Heart left ventricle (tissue), 16 donors: ENCODE results near the gene LIN7C. TPM values are rescaled to one million over a fixed set of nuclear protein-coding genes. Genes with fewer than 3 reads are reported as not detected.

Experiments
- ATAC-seq, 4 donors: fragments of 200-7000 bp; cut with Tn5 transposase; one replicate each; pipeline ENCODE4 v1.9.1; 2020 to 2022; ENCODE audit warnings: moderate library complexity in 4 of 4, mild to moderate bottlenecking in 3 of 4, moderate number of reproducible peaks in 1 of 4
- DNase-seq, 5 donors: peaks; one replicate each; pipeline ENCODE4 v3.0.0-alpha.2; 2020
- H3K27ac ChIP-seq, 12 donors: fragments of 200-600 bp; sonication (generic) in 4 of 12; one replicate each; pipeline versions ENCODE4 v1.5.0 to v1.8.0; 2016 to 2022; ENCODE audit warnings: mild to moderate bottlenecking in 2 of 12
- H3K27me3 ChIP-seq, 9 donors: fragments of 200-600 bp; sonication (generic) in 2 of 9; one replicate each; pipeline versions ENCODE4 v1.5.1 to v1.8.0; 2016 to 2022; ENCODE audit warnings: mild to moderate bottlenecking in 3 of 9
- H3K36me3 ChIP-seq, 9 donors: fragments of 200-600 bp; sonication (generic) in 2 of 9; one replicate each; pipeline versions ENCODE4 v1.5.0 to v1.8.0; 2018 to 2022; ENCODE audit warnings: mild to moderate bottlenecking in 2 of 9
- H3K4me1 ChIP-seq, 12 donors: fragments of 200-600 bp; sonication (generic) in 4 of 12; one replicate each; pipeline versions ENCODE4 v1.5.0 to v1.8.0; 2016 to 2022; ENCODE audit warnings: mild to moderate bottlenecking in 3 of 12
- H3K4me3 ChIP-seq, 12 donors: fragments of 200-600 bp; sonication (generic) in 4 of 12; one replicate each; pipeline versions ENCODE4 v1.5.0 to v1.8.0; 2017 to 2022; ENCODE audit warnings: mild to moderate bottlenecking in 9 of 12, moderate library complexity in 4 of 12
- H3K9me3 ChIP-seq, 12 donors: fragments of 200-600 bp; sonication (generic) in 4 of 12; one replicate each; pipeline versions ENCODE4 v1.5.0 to v1.8.0; 2016 to 2022; ENCODE audit warnings: mild to moderate bottlenecking in 1 of 12
- POLR2A ChIP-seq, 2 donors: fragments of 450-650 bp; IDR thresholded peaks; one replicate each; pipeline ENCODE4 v1.6.1; 2017; ENCODE audit warnings: antibody characterized with exemption in 2 of 2, mild to moderate bottlenecking in 2 of 2, moderate library complexity in 2 of 2
- WGBS, 4 donors: extraction: QIAGEN DNeasy Blood & Tissue Kit in 2 of 4; methylation state at CpG; one replicate each; pipeline versions ENCODE4 v1.1.5 to v1.1.7; 2013 to 2018; 5-methylcytosine and 5-hydroxymethylcytosine counted together
- intact Hi-C, 10 donors: fragments of 100-400 bp; cut with DNase I; formaldehyde crosslinking; loops; one replicate each; pipeline versions ENCODE4 v1.11.1 to v1.14.2; 2022
- polyA plus RNA-seq, 2 donors: library from polyadenylated mRNA; stranded (reverse); fragments of 200-250 nt; gene quantifications; one replicate each; pipeline ENCODE4 v1.2.3, GENCODE V29; 2013
- total RNA-seq, 9 donors: library from RNA; depleted of rRNA in 2 of 9; stranded (reverse); fragments of >200 nt in 2 of 9; fragmentation: NEBNext Ultra II Directional in 3 of 9; extraction: Animal tissue kit (Norgen Biotek cat#: 25700) in 3 of 9; gene quantifications; one replicate each; pipeline versions ENCODE4 v1.1.0 to v1.2.4, GENCODE V29; 2016 to 2023
- TF ChIP-seq, protein P1 (sequence below), 12 donors: fragments of 200-600 bp; sonication (generic) in 4 of 12; IDR thresholded peaks; one replicate each; pipeline versions ENCODE4 v1.5.0 to v1.8.0; 2018 to 2022; ENCODE audit warnings: antibody characterized with exemption in 12 of 12, mild to moderate bottlenecking in 5 of 12
- donor health status: ischemic (EF 13 %, LVEDD 7.1; RV severe dilation, severe dysfunction).
- donor health status: healthy with polysubstance abuse.
- donor health status: DM: no; HTN: yes; CAD: no.
- donor health status: DM: no; HTN: no; CAD: no.
- donor health status: ischemic (EF 25% LVEDD 6.9; RV normal size, moderate dysfunction).
- donor health status: ischemic (EF 25% LVEDD 5.7; RV mildly dilated, moderate dysfunction).
- donor health status: healthy.
- donor health status: DM: yes; HTN: yes; CAD: no.
- donor health status: ischemic (EF 35%, LVEDD 5.7; RV mildly dilated, moderate dysfunction).
- donor health status: nonischemic (EF 11% LVEDD 7.7; RV severe dilation, severe dysfunction).
- donor health status: DM: yes; HTN: yes; CAD: no.
- donor health status: PGD.
- donor health status: ischemic (EF 29% LVEDD 5.4; RV normal size, mild dysfunction).
- donor health status: nonischemic (EF 23%, LVEDD 6.1; RV moderate dilation, normal function).

The LIN7C gene
- total and polyA plus RNA-seq, 11 donors, result 5.0 to 24.1 (median 16.1) TPM

DNA sequence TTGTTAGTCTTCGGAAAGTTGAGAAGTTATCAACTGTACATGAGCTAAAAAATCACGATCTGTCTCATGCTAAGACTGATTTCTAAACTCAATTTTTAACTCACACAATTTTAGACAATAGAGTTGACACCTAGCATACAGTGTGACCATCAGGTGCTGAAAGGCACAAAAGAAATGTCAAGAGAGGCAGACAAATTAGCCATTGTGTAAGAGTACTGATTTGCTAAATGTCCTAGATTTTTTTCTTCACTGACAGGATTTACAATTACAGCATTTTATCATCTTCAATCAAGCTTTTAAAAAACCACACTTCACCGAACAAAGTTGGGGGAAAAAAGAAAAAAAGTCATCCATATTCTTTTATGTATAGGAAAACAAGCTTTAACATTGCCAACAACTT, 40.9 kb downstream of the LIN7C start:
- peak overlapping the region in 6 of 12 donors; percentile 2 to 47 (median 26) for H3K27ac ChIP-seq
- H3K4me3 ChIP-seq, result peak overlapping the region in 4 of 12 donors; percentile 4 to 11 (median 7)
- DNase-seq (no peak), ATAC-seq (peak in 1 of 4 donors; percentile 25)
- TF ChIP-seq, protein P1, sequence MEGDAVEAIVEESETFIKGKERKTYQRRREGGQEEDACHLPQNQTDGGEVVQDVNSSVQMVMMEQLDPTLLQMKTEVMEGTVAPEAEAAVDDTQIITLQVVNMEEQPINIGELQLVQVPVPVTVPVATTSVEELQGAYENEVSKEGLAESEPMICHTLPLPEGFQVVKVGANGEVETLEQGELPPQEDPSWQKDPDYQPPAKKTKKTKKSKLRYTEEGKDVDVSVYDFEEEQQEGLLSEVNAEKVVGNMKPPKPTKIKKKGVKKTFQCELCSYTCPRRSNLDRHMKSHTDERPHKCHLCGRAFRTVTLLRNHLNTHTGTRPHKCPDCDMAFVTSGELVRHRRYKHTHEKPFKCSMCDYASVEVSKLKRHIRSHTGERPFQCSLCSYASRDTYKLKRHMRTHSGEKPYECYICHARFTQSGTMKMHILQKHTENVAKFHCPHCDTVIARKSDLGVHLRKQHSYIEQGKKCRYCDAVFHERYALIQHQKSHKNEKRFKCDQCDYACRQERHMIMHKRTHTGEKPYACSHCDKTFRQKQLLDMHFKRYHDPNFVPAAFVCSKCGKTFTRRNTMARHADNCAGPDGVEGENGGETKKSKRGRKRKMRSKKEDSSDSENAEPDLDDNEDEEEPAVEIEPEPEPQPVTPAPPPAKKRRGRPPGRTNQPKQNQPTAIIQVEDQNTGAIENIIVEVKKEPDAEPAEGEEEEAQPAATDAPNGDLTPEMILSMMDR (IDR thresholded peaks at IDR 0.05), result no peak
- no peak for TF ChIP-seq POLR2A (IDR thresholded peaks at IDR 0.05)
- peaks cover 0 to 64% (median 28%) of the 10 kb centered on the region in 12 donors for H3K4me1 ChIP-seq
- intact Hi-C loops, result loop anchor here in 2 of 10 donors (5.0 kb wide), 2 partner anchors 78 to 103 kb away; partner anchors contain the start of gene CCDC34 (in 1 of the 2)
- H3K9me3 ChIP-seq, result no peaks in the 10 kb centered on the region
- WGBS, 4 donors, result 46 to 54% (median 49%) methylated on average over 3 of the region's 3 CpGs
- H3K27me3 ChIP-seq, result no peaks in the 10 kb centered on the region
- no peaks in the 10 kb centered on the region for H3K36me3 ChIP-seq

DNA sequence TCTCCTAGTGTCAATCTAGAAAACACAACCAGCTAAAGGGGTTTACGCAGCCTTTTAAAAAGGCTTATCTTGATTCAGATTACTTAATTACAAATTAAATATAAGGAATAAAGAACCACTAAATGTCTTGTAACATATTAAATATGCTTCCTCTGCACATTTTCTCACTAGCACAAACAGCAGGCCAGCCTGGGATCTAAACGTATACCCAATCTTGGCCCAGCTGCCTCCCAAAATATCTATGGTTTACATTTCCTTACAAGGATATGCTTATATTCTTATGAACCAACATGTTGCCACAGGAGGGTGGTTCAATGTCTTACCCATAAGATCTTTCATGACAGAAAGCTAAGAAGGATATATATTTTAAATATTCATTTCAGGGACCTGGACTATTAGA, 41.7 kb downstream of the LIN7C start:
- no peaks in the 10 kb centered on the region for H3K27me3 ChIP-seq
- WGBS, 4 donors, result 60 to 71% (median 68%) methylated on average over 2 of the region's 2 CpGs
- H3K36me3 ChIP-seq, result no peaks in the 10 kb centered on the region
- TF ChIP-seq POLR2A (IDR thresholded peaks at IDR 0.05), result no peak
- TF ChIP-seq, protein P1 (IDR thresholded peaks at IDR 0.05), result no peak
- peak overlapping the region in 5 of 12 donors; percentile 4 to 11 (median 7) for H3K4me3 ChIP-seq
- DNase-seq, result no peak
- peak overlapping the region in 6 of 12 donors; percentile 10 to 47 (median 26) for H3K27ac ChIP-seq
- intact Hi-C loops, result loop anchor here in 2 of 10 donors (5.0 kb wide), 2 partner anchors 78 to 103 kb away; partner anchors contain the start of gene CCDC34 (in 1 of the 2)
- H3K9me3 ChIP-seq, result no peaks in the 10 kb centered on the region
- ATAC-seq, result no peak
- peaks cover 0 to 58% (median 23%) of the 10 kb centered on the region in 12 donors for H3K4me1 ChIP-seq

DNA sequence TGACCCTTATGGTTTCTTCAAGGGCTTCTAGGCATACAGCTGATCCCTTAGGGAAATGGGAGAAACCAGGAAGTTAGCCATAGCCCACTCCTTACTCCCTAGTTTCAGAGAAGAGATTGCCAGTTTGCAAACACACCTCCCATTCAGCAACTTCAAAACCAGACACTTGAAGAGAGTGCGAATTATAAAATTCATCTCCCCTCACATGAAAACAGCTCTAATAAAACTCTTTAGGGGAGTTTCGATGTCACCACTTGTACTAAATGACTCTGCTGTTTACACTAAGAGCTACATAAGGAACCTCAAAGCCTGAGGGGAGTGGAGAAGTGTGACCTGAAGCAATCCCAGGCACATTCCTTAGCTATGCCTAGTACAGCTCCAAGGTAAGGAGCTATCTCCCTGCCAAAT, 42.3 kb downstream of the LIN7C start:
- intact Hi-C loops, result no loop called here
- peaks cover 0 to 52% (median 18%) of the 10 kb centered on the region in 12 donors for H3K4me1 ChIP-seq
- TF ChIP-seq POLR2A (IDR thresholded peaks at IDR 0.05), result no peak
- TF ChIP-seq, protein P1 (IDR thresholded peaks at IDR 0.05), result no peak
- H3K27me3 ChIP-seq, result no peaks in the 10 kb centered on the region
- 70 to 84% (median 82%) methylated on average over 2 of the region's 2 CpGs for WGBS, 4 donors
- H3K36me3 ChIP-seq, result no peaks in the 10 kb centered on the region
- peak overlapping the region in 4 of 12 donors; percentile 10 to 47 (median 34) for H3K27ac ChIP-seq
- no peaks in the 10 kb centered on the region for H3K9me3 ChIP-seq
- no peak for DNase-seq
- no peak overlapping the region for H3K4me3 ChIP-seq
- ATAC-seq, result peak in 1 of 4 donors; percentile 11

DNA sequence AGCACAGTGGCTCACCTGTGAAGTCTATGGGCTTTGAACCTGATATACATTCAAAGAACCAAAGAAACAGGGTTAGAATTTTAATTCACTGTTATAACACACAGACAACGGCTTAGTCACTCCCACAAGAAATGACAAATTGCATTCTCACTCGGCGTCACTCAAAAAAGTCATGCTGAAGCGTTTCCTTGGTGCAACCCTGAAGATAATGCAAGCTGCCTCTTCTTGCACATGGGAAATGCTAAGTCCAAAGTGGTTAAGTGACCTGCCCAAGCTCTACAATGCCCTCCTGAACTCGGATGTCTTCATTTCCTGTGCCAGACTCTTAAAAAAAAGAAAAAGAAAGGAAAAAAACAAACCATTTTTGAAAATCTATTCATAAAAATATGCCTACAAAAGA, 44.0 kb downstream of the LIN7C start:
- Histone ChIP-seq H3K36me3 (no peaks in the 10 kb centered on the region), H3K4me1 (peaks cover 0 to 35% (median 12%) of the 10 kb centered on the region in 12 donors), H3K27me3 (no peaks in the 10 kb centered on the region), H3K4me3 (no peak overlapping the region), H3K9me3 (no peaks in the 10 kb centered on the region), H3K27ac (no peak overlapping the region)
- intact Hi-C loops, result no loop called here
- ATAC-seq (no peak), DNase-seq (no peak)
- TF ChIP-seq, protein P1 (IDR thresholded peaks at IDR 0.05), result no peak
- TF ChIP-seq POLR2A (IDR thresholded peaks at IDR 0.05), result no peak
- 74 to 83% (median 76%) methylated on average over 5 of the region's 5 CpGs for WGBS, 4 donors
